Measurements from ENCODE around the gene ATP5MG.

ATP5MG gene, protein sequence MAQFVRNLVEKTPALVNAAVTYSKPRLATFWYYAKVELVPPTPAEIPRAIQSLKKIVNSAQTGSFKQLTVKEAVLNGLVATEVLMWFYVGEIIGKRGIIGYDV

DNA sequence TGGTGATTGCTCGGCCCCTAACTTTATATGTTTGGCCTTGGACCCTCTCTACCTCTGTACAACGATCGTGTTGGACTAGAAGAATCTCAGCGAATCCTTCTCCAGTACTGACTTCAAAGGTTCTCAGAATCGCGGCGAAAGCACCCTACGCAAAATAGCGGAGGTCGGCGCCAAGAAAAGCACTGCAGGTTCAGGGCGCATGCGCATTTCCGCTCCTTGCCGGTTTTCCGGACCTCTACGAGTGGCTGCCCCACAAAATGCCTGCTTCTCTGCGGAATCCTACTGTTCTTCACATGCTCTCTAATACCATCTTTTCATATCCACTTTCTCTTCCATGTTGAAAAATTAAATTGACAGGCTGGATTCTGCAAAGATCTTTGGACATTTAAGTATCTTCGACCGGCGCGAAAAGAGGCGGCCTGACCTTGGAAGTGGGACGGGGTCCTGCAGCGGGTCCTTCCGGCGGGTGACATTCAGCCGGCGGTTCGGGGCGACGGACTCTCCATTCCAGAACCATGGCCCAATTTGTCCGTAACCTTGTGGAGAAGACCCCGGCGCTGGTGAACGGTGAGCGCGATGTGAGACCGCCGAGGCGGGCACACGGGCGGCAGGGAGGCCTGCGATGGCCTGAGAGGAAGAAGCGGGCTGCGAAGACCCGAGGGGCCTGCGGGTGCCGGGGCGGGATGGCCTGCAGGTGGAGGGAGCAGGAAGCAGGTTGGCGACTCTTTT lies at the start of gene ATP5MG:
Gene ATP5MG, plus strand, starts transcription at position 456 of the 729 bp plus-strand sequence. Its CDS starts 60 bp downstream, at position 516.
- Histone ChIP-seq H3K27me3 (ENCODE audit: control insufficient read depth in 1 of 2, insufficient read depth in 2 of 2, low read length in 2 of 2) (no peaks in the 10 kb centered on the region), H3K4me3 (ENCODE audit: low read depth in 1 of 2, low read length in 2 of 2) (peak within 1 kb of the TSS; percentile 99), H3K4me1 (ENCODE audit: control insufficient read depth in 1 of 2, insufficient read depth in 2 of 2, low read length in 2 of 2) (peaks cover 21 to 38% of the 10 kb centered on the region in 2 donors), H3K9ac (ENCODE audit: low read depth in 1 of 2, low read length in 2 of 2) (peak within 1 kb of the TSS; percentile 97 to 98), H3K27ac (ENCODE audit: low read depth, low read length) (peak within 1 kb of the TSS; percentile 74), H3K9me3 (ENCODE audit: control insufficient read depth in 1 of 2, low read length in 2 of 2) (no peaks in the 10 kb centered on the region), H3K36me3 (ENCODE audit: control insufficient read depth in 1 of 2, insufficient read depth in 2 of 2, low read length in 2 of 2) (peaks cover 15 to 28% of the 10 kb centered on the region in 2 donors)

DNA sequence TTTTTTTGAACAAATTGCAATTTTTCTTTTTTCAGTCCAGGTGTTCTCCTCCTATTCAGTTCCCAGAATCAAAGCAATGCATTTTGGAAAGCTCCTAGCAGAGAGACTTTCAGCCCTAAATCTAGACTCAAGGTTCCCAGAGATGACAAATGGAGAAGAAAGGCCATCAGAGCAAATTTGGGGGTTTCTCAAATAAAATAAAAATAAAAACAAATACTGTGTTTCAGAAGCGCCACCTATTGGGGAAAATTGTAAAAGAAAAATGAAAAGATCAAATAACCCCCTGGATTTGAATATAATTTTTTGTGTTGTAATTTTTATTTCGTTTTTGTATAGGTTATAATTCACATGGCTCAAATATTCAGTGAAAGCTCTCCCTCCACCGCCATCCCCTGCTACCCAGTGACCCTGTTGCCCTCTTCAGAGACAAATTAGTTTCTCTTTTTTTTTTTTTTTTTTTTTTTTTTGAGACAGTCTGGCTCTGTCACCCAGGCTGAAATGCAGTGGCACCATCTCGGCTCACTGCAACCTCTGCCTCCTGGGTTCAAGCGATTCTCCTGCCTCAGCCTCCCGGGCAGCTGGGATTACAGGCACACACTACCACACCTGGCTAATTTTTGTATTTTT lies 48.2 kb upstream of the ATP5MG start:
- H3K27me3 ChIP-seq (ENCODE audit: control insufficient read depth in 1 of 2, insufficient read depth in 2 of 2, low read length in 2 of 2): peaks cover 0 to 11% of the 10 kb centered on the region in 2 donors
- no peaks in the 10 kb centered on the region for H3K9me3 ChIP-seq (ENCODE audit: control insufficient read depth in 1 of 2, low read length in 2 of 2)
- no peak overlapping the region for H3K4me3 ChIP-seq (ENCODE audit: low read depth in 1 of 2, low read length in 2 of 2)
- no peak overlapping the region for H3K27ac ChIP-seq (ENCODE audit: low read depth, low read length)
- H3K9ac ChIP-seq (ENCODE audit: low read depth in 1 of 2, low read length in 2 of 2): no peak overlapping the region
- no peaks in the 10 kb centered on the region for H3K36me3 ChIP-seq (ENCODE audit: control insufficient read depth in 1 of 2, insufficient read depth in 2 of 2, low read length in 2 of 2)
- H3K4me1 ChIP-seq (ENCODE audit: control insufficient read depth in 1 of 2, insufficient read depth in 2 of 2, low read length in 2 of 2): no peaks in the 10 kb centered on the region

DNA sequence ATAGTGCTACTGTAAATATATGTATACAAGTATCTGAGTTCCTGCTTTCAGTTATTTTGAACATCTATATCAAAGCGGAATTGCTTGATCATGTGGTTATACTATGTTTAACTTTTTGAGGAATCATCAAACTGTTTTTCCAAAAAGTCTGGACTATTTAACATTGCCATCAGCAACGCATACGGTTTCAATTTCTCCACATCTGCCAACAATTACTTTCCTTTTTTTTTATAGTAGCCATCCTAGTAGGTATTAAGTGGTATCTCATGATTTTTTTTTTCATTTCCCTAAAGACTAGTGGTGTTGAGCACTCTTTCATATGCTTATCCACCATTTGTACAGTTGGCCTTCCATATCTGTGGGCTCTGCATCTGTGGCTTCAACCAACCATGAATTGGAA lies 43.3 kb upstream of the ATP5MG start:
- Histone ChIP-seq H3K27me3 (ENCODE audit: control insufficient read depth in 1 of 2, insufficient read depth in 2 of 2, low read length in 2 of 2) (no peaks in the 10 kb centered on the region), H3K36me3 (ENCODE audit: control insufficient read depth in 1 of 2, insufficient read depth in 2 of 2, low read length in 2 of 2) (no peaks in the 10 kb centered on the region), H3K27ac (ENCODE audit: low read depth, low read length) (no peak overlapping the region), H3K4me3 (ENCODE audit: low read depth in 1 of 2, low read length in 2 of 2) (no peak overlapping the region), H3K4me1 (ENCODE audit: control insufficient read depth in 1 of 2, insufficient read depth in 2 of 2, low read length in 2 of 2) (peaks cover 7 to 10% of the 10 kb centered on the region in 2 donors), H3K9ac (ENCODE audit: low read depth in 1 of 2, low read length in 2 of 2) (no peak overlapping the region), H3K9me3 (ENCODE audit: control insufficient read depth in 1 of 2, low read length in 2 of 2) (no peaks in the 10 kb centered on the region)

DNA sequence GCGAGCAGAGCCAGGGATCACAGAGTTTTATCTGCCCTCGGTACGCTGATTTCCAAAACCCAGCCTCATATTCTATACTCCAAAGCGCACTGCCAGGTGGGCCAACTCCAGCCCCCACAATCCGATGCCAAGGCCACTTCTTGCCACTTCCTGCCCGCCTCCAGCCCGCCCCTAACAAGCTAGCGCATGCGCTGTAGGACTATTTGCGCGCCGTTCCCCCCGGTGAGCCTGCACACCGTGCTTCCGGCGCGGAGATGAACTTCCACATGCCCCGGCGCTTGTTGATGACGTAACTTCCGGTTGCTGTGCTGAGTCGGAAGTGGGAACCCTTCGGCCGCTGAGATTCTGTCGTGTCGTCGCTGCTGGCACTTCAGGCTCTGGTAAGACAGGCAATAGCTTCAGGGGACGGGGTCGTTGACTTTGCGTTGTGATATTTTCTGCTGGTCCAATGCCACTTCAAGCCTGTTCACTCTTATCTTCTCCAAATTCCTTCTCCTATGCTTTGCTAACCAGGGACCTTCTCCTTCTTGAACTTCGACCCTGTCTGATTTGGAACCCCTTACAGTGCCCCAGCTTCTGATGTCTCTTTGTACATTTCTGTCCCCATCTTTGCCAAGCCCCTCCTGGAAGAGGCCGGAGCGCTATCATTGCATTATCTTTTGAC lies 42.0 kb upstream of the ATP5MG start, which contains the start of gene UBE4A:
Gene UBE4A, plus strand, starts transcription at position 306 of the 664 bp plus-strand sequence. CDS start 5,481 bp downstream, outside the sequence.
- Histone ChIP-seq H3K4me1 (ENCODE audit: control insufficient read depth in 1 of 2, insufficient read depth in 2 of 2, low read length in 2 of 2) (peaks cover 7 to 10% of the 10 kb centered on the region in 2 donors), H3K27me3 (ENCODE audit: control insufficient read depth in 1 of 2, insufficient read depth in 2 of 2, low read length in 2 of 2) (no peaks in the 10 kb centered on the region), H3K36me3 (ENCODE audit: control insufficient read depth in 1 of 2, insufficient read depth in 2 of 2, low read length in 2 of 2) (no peaks in the 10 kb centered on the region), H3K9me3 (ENCODE audit: control insufficient read depth in 1 of 2, low read length in 2 of 2) (no peaks in the 10 kb centered on the region), H3K9ac (ENCODE audit: low read depth in 1 of 2, low read length in 2 of 2) (peak within 1 kb of the TSS; percentile 79 to 91), H3K4me3 (ENCODE audit: low read depth in 1 of 2, low read length in 2 of 2) (peak within 1 kb of the TSS; percentile 90 to 99), H3K27ac (ENCODE audit: low read depth, low read length) (no peak within 1 kb of the TSS)

DNA sequence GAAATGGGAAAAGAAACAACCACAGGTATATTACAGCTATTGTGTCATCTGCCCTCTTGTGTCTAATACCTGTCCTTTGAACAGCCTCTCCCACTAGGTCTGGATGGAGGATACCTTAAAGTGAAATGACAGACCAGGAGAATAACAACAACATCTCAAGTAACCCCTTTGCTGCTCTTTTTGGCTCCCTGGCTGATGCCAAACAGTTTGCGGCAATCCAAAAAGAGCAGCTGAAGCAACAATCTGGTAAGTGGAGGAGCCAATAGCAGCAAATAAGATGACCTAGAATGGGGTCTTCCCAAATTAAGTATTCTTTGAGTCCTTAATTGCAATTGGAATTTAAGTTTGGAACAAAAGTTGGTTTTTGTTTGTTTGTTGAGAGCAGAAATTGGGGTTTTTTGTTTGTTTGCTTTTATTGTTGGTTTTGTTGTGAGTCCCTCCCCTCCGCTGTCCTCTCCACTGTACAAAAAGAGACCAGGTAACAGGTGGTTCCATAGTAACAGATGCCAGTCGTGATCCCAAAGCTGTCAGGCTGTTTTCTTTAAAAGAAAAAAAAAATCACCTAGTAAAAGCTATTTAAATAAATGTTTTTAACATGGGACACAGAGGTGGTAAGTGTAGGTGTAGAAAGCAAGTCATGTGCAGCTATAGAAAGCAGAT lies 36.3 kb upstream of the ATP5MG start:
- Histone ChIP-seq H3K9me3 (ENCODE audit: control insufficient read depth in 1 of 2, low read length in 2 of 2) (no peaks in the 10 kb centered on the region), H3K36me3 (ENCODE audit: control insufficient read depth in 1 of 2, insufficient read depth in 2 of 2, low read length in 2 of 2) (peaks cover 21 to 42% of the 10 kb centered on the region in 2 donors), H3K27me3 (ENCODE audit: control insufficient read depth in 1 of 2, insufficient read depth in 2 of 2, low read length in 2 of 2) (no peaks in the 10 kb centered on the region), H3K4me3 (ENCODE audit: low read depth in 1 of 2, low read length in 2 of 2) (no peak overlapping the region), H3K4me1 (ENCODE audit: control insufficient read depth in 1 of 2, insufficient read depth in 2 of 2, low read length in 2 of 2) (peaks cover 5 to 6% of the 10 kb centered on the region in 2 donors), H3K9ac (ENCODE audit: low read depth in 1 of 2, low read length in 2 of 2) (no peak overlapping the region), H3K27ac (ENCODE audit: low read depth, low read length) (no peak overlapping the region)

DNA sequence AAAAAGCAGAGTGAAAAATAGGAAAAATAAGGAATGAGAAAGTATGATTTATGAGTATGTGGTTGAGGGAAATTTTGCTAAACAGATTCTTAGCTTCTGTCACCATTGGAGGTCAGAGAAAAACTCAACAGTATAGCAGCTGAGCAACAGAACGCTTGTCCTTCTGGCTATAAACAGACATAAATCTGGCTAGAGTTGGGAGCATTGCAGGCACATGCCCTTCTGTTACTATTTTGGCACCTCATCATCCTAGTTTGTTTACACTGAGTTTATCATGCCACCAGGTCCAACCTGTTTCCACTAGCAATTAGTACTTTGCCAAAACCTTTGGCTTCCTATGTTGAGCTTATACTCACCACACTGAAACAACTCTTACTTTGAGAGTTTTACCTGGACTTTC lies 35.1 kb upstream of the ATP5MG start:
- Histone ChIP-seq H3K27me3 (ENCODE audit: control insufficient read depth in 1 of 2, insufficient read depth in 2 of 2, low read length in 2 of 2) (no peaks in the 10 kb centered on the region), H3K36me3 (ENCODE audit: control insufficient read depth in 1 of 2, insufficient read depth in 2 of 2, low read length in 2 of 2) (peaks cover 24 to 54% of the 10 kb centered on the region in 2 donors), H3K4me3 (ENCODE audit: low read depth in 1 of 2, low read length in 2 of 2) (no peak overlapping the region), H3K9me3 (ENCODE audit: control insufficient read depth in 1 of 2, low read length in 2 of 2) (no peaks in the 10 kb centered on the region), H3K9ac (ENCODE audit: low read depth in 1 of 2, low read length in 2 of 2) (no peak overlapping the region), H3K27ac (ENCODE audit: low read depth, low read length) (no peak overlapping the region), H3K4me1 (ENCODE audit: control insufficient read depth in 1 of 2, insufficient read depth in 2 of 2, low read length in 2 of 2) (no peaks in the 10 kb centered on the region)

DNA sequence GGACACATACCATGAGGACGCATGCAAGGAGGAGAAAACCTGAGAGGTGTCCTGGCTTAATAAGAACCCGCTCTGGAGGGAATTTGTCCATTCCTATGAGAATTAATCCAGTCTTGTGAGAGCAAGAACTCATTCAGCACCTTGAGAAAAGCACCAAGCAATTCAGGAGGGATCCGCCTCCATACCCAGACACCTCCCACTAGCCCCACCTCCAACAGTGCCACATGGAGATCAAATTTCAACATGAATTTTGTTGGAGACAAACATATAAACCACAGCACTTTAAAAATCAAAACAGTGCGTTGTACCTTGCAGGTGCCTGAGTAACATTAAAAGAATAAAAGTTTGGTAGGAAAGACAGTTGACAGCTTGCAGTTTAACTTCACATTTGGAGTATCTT lies 30.6 kb upstream of the ATP5MG start:
- H3K4me3 ChIP-seq (ENCODE audit: low read depth in 1 of 2, low read length in 2 of 2): no peak overlapping the region
- H3K36me3 ChIP-seq (ENCODE audit: control insufficient read depth in 1 of 2, insufficient read depth in 2 of 2, low read length in 2 of 2): peaks cover 50 to 87% of the 10 kb centered on the region in 2 donors
- no peaks in the 10 kb centered on the region for H3K27me3 ChIP-seq (ENCODE audit: control insufficient read depth in 1 of 2, insufficient read depth in 2 of 2, low read length in 2 of 2)
- H3K4me1 ChIP-seq (ENCODE audit: control insufficient read depth in 1 of 2, insufficient read depth in 2 of 2, low read length in 2 of 2): no peaks in the 10 kb centered on the region
- H3K9me3 ChIP-seq (ENCODE audit: control insufficient read depth in 1 of 2, low read length in 2 of 2): no peaks in the 10 kb centered on the region
- no peak overlapping the region for H3K9ac ChIP-seq (ENCODE audit: low read depth in 1 of 2, low read length in 2 of 2)
- no peak overlapping the region for H3K27ac ChIP-seq (ENCODE audit: low read depth, low read length)

DNA sequence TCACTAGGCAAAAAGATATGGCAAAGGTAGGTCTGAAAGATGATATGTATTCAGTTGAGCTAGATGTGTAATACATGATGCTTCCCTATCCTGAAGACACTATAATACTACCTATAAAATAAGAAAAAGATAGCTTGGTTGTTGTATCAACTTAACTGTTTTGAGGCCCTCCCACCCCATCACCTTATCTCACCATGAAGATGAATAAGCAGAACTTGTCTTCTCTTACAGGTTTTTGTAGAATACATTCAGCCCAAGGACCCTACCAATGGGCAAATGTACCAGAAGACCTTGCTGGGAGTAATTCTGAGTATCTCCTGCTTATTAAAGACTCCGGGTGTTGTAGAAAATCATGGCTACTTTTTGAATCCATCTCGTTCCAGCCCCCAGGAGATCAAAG lies 28.1 kb upstream of the ATP5MG start:
- no peak overlapping the region for H3K4me3 ChIP-seq (ENCODE audit: low read depth in 1 of 2, low read length in 2 of 2)
- peaks cover 47 to 85% of the 10 kb centered on the region in 2 donors for H3K36me3 ChIP-seq (ENCODE audit: control insufficient read depth in 1 of 2, insufficient read depth in 2 of 2, low read length in 2 of 2)
- H3K4me1 ChIP-seq (ENCODE audit: control insufficient read depth in 1 of 2, insufficient read depth in 2 of 2, low read length in 2 of 2): no peaks in the 10 kb centered on the region
- H3K27ac ChIP-seq (ENCODE audit: low read depth, low read length): no peak overlapping the region
- no peak overlapping the region for H3K9ac ChIP-seq (ENCODE audit: low read depth in 1 of 2, low read length in 2 of 2)
- no peaks in the 10 kb centered on the region for H3K9me3 ChIP-seq (ENCODE audit: control insufficient read depth in 1 of 2, low read length in 2 of 2)
- no peaks in the 10 kb centered on the region for H3K27me3 ChIP-seq (ENCODE audit: control insufficient read depth in 1 of 2, insufficient read depth in 2 of 2, low read length in 2 of 2)

GRCh38 chr11:118373871-118374270 lies 27.5 kb upstream of the ATP5MG start:
- no peaks in the 10 kb centered on the region for H3K4me1 ChIP-seq (ENCODE audit: control insufficient read depth in 1 of 2, insufficient read depth in 2 of 2, low read length in 2 of 2)
- no peak overlapping the region for H3K27ac ChIP-seq (ENCODE audit: low read depth, low read length)
- no peak overlapping the region for H3K4me3 ChIP-seq (ENCODE audit: low read depth in 1 of 2, low read length in 2 of 2)
- no peaks in the 10 kb centered on the region for H3K9me3 ChIP-seq (ENCODE audit: control insufficient read depth in 1 of 2, low read length in 2 of 2)
- H3K9ac ChIP-seq (ENCODE audit: low read depth in 1 of 2, low read length in 2 of 2): no peak overlapping the region
- H3K36me3 ChIP-seq (ENCODE audit: control insufficient read depth in 1 of 2, insufficient read depth in 2 of 2, low read length in 2 of 2): peaks cover 46 to 85% of the 10 kb centered on the region in 2 donors
- no peaks in the 10 kb centered on the region for H3K27me3 ChIP-seq (ENCODE audit: control insufficient read depth in 1 of 2, insufficient read depth in 2 of 2, low read length in 2 of 2)

All from duodenal mucosa (tissue), 2 donors.